HepG2 (cell line): ENCODE measurements around the gene GPR32. TPM values are rescaled to one million over a fixed set of nuclear protein-coding genes. Genes with fewer than 3 reads are reported as not detected.

Source experiments
- ATAC-seq: fragments of 200-7000 bp; cut with Tn5 transposase; 3 replicates; pipeline ENCODE4 v1.9.1; 2020; ENCODE audit warnings: mild to moderate bottlenecking, moderate library complexity
- BruUV-seq: library from RNA; stranded (reverse); fragments of 400-500 nt; replicated peaks from 2 replicates; lab custom pipeline; 2021; lab: Mats Ljungman, UMichigan
- CTCF ChIA-PET: fragments of 300-600 bp; formaldehyde crosslinking; extraction: SDS; loops from one replicate; lab custom pipeline; 2021; ENCODE audit warnings: low total read pairs, inconsistent platforms, low intra/inter-chr PET ratio; lab: Yijun Ruan, JAX
- POLR2A ChIA-PET: fragments of 350-600 bp; sonication (Branson Sonifier 250); formaldehyde crosslinking; loops from one replicate; lab custom pipeline; 2020; ENCODE audit warnings: antibody characterized with exemption, inconsistent platforms; lab: Yijun Ruan, JAX
- DNase-seq: peaks from one replicate; pipeline ENCODE4 v3.0.0-alpha.2; 2015; ENCODE audit warnings: low spot score
- FAIRE-seq: peaks from 3 replicates; lab custom pipeline; 2011; peaks lifted over from hg19 to GRCh38; lab: Jason Lieb, UNC
- H2AFZ ChIP-seq: one replicate; pipeline ENCODE4 v1.6.1; 2011; ENCODE audit warnings: low read length, inconsistent platforms
- H3K27ac ChIP-seq: fragments of 300-600 bp; 3 replicates; pipeline ENCODE4 v1.8.0; 2011; ENCODE audit warnings: mixed run types, mild to moderate bottlenecking, mixed read lengths, low read length, inconsistent platforms; ENCODE audit not compliant: insufficient read depth; ENCODE audit errors: extremely low read length
- H3K27me3 ChIP-seq, 2 experiments: fragments of 200-600 bp in 1 of 2; 2 replicates in 1 of 2; 3 replicates in 1 of 2; pipeline versions ENCODE4 v1.6.0 to v1.8.0; 2011; ENCODE audit warnings: low read length in 2 of 2, mild to moderate bottlenecking in 2 of 2, moderate library complexity in 2 of 2, inconsistent platforms in 1 of 2; ENCODE audit not compliant: insufficient read depth in 2 of 2, control insufficient read depth in 1 of 2
- H3K36me3 ChIP-seq, 2 experiments: fragments of 200-600 bp in 1 of 2; replicated peaks in 1 of 2; 2 replicates in 1 of 2; 3 replicates in 1 of 2; pipeline versions ENCODE4 v1.5.1 to v1.8.0; 2011; ENCODE audit warnings: low read length in 2 of 2, inconsistent platforms in 1 of 2; ENCODE audit not compliant: insufficient read depth in 2 of 2, control insufficient read depth in 1 of 2
- H3K4me1 ChIP-seq: 2 replicates; pipeline ENCODE4 v1.5.1; 2012; ENCODE audit warnings: low read length, inconsistent platforms; ENCODE audit not compliant: insufficient read depth
- H3K4me2 ChIP-seq: 2 replicates; pipeline ENCODE4 v1.6.0; 2011; ENCODE audit warnings: low read depth, low read length, inconsistent platforms
- H3K4me3 ChIP-seq, 3 experiments: fragments of 200-600 bp in 1 of 3; sonication (generic), shearing (Covaris generic) in 1 of 3; replicated peaks in 1 of 3; 2 replicates each; pipeline ENCODE4 v1.5.1; 2011 to 2016; ENCODE audit warnings: low read length in 3 of 3, inconsistent platforms in 2 of 3, low read depth in 2 of 3, mild to moderate bottlenecking in 2 of 3, control low read depth in 1 of 3, mixed read lengths in 1 of 3; ENCODE audit not compliant: insufficient read depth in 1 of 3
- H3K79me2 ChIP-seq: one replicate; pipeline ENCODE4 v1.6.1; 2011; ENCODE audit warnings: low read length, inconsistent platforms; ENCODE audit not compliant: insufficient read depth
- H3K9ac ChIP-seq: 2 replicates; pipeline ENCODE4 v1.6.0; 2011; ENCODE audit warnings: mild to moderate bottlenecking, low read depth, low read length, inconsistent platforms; ENCODE audit not compliant: insufficient read depth
- H3K9me3 ChIP-seq: 2 replicates; pipeline ENCODE4 v1.5.1; 2012; ENCODE audit warnings: mild to moderate bottlenecking, low read length
- H4K20me1 ChIP-seq: 2 replicates; pipeline ENCODE4 v1.6.0; 2011; ENCODE audit warnings: inconsistent platforms, mild to moderate bottlenecking, low read length, moderate library complexity; ENCODE audit not compliant: insufficient read depth
- ATM ChIP-seq: fragments of 450-650 bp; IDR thresholded peaks from 2 replicates; pipeline ENCODE4 v1.7.1; 2017; ENCODE audit warnings: mild to moderate bottlenecking, borderline replicate concordance
- DR1 ChIP-seq: sonication (generic); formaldehyde crosslinking; IDR thresholded peaks from 2 replicates; pipeline ENCODE4 v1.8.0; 2021; ENCODE audit warnings: mild to moderate bottlenecking, missing genetic modification reagents, inconsistent platforms
- IKZF1 ChIP-seq: fragments of 450-650 bp; IDR thresholded peaks from 2 replicates; pipeline ENCODE4 v1.7.1; 2016
- PAWR ChIP-seq: sonication (generic); formaldehyde crosslinking; IDR thresholded peaks from 2 replicates; pipeline ENCODE4 v1.4.0; 2020; ENCODE audit warnings: missing genetic modification reagents, mild to moderate bottlenecking, borderline replicate concordance
- RXRA ChIP-seq: sonication (generic); formaldehyde crosslinking; IDR thresholded peaks from 2 replicates; pipeline ENCODE4 v1.5.1; 2020; ENCODE audit warnings: missing genetic modification reagents
- RXRB ChIP-seq: IDR thresholded peaks from 2 replicates; pipeline ENCODE4 v1.6.1; 2016; ENCODE audit warnings: borderline replicate concordance, missing genetic modification reagents, missing compliant biosample characterization
- SAP130 ChIP-seq: IDR thresholded peaks from 2 replicates; pipeline ENCODE4 v1.6.1; 2016; ENCODE audit warnings: low read depth
- SIN3A ChIP-seq: IDR thresholded peaks from 2 replicates; pipeline ENCODE4 v1.6.1; 2011; ENCODE audit warnings: low read depth, mild to moderate bottlenecking, control low read depth, low read length, borderline replicate concordance
- SP140L ChIP-seq: sonication (generic); formaldehyde crosslinking; IDR thresholded peaks from 2 replicates; pipeline ENCODE4 v1.4.0; 2020; ENCODE audit warnings: missing genetic modification reagents, borderline replicate concordance
- THAP11 ChIP-seq: IDR thresholded peaks from 2 replicates; pipeline ENCODE4 v1.6.1; 2016; ENCODE audit warnings: missing biosample characterization, missing genetic modification reagents
- ZBTB38 ChIP-seq: sonication (generic); formaldehyde crosslinking; IDR thresholded peaks from 2 replicates; pipeline ENCODE4 v1.5.1; 2020; ENCODE audit warnings: mild to moderate bottlenecking, missing genetic modification reagents
- ZNF629 ChIP-seq: sonication (generic); formaldehyde crosslinking; conservative IDR thresholded peaks from 2 replicates; pipeline ENCODE4 v1.5.0; 2020; ENCODE audit warnings: missing genetic modification reagents
- ZNF891 ChIP-seq: sonication (generic); formaldehyde crosslinking; IDR thresholded peaks from 2 replicates; pipeline ENCODE4 v1.5.0; 2020; ENCODE audit warnings: mild to moderate bottlenecking, missing genetic modification reagents
- WGBS: methylation state at CpG from one replicate; pipeline ENCODE4 v1.1.6; 2017; ENCODE audit warnings: low lambda C conversion rate; 5-methylcytosine and 5-hydroxymethylcytosine counted together
- in situ Hi-C: cut with HindIII; loops from 2 replicates; pipeline ENCODE4 v1.10.0; 2017; ENCODE audit warnings: low pct_unique_long_range_greater_than_20kb; ENCODE audit not compliant: extremely low pct_ligation_motif_present
- intact Hi-C: fragments of 100-400 bp; cut with micrococcal nuclease; formaldehyde crosslinking; loops from one replicate; pipeline ENCODE4 v1.10.0; 2022; ENCODE audit not compliant: unreplicated experiment
- polyA plus RNA-seq, 8 experiments: library from polyadenylated mRNA; depleted of rRNA in 3 of 8; stranded (reverse) in 7 of 8; unstranded in 1 of 8; fragments of >200 nt; fragmentation: Illumina TruSeq in 4 of 8; extraction: Trizol in 4 of 8; gene quantifications; 2 replicates each; pipeline versions ENCODE4 v1.2.1 to v1.2.3, GENCODE V29; 2011 to 2016; ENCODE audit warnings: low read depth in 4 of 8, missing spikeins in 1 of 8, mixed read lengths in 1 of 8; ENCODE audit not compliant: insufficient read depth in 1 of 8
- total RNA-seq, 5 experiments: library from RNA; depleted of rRNA; stranded (reverse); fragments of >200 nt; fragmentation: Illumina TruSeq; extraction: Trizol; gene quantifications; 2 replicates each; pipeline ENCODE4 v1.2.3, GENCODE V29; 2016; ENCODE audit warnings: low read depth in 1 of 5
- TF ChIP-seq, protein P1 (sequence below): sonication (generic); formaldehyde crosslinking; IDR thresholded peaks from 2 replicates; pipeline ENCODE4 v1.8.0; 2022; ENCODE audit warnings: missing genetic modification reagents, mild to moderate bottlenecking, borderline replicate concordance
- TF ChIP-seq, protein P2 (sequence below): sonication (generic); formaldehyde crosslinking; IDR thresholded peaks from 2 replicates; pipeline ENCODE4 v1.4.0; 2020; ENCODE audit warnings: missing genetic modification reagents
- TF ChIP-seq, protein P3 (sequence below): sonication (generic); formaldehyde crosslinking; IDR thresholded peaks from 2 replicates; pipeline ENCODE4 v1.4.0; 2020; ENCODE audit warnings: mild to moderate bottlenecking, missing genetic modification reagents
- TF ChIP-seq, protein P4 (sequence below): sonication (generic); formaldehyde crosslinking; IDR thresholded peaks from 2 replicates; pipeline ENCODE4 v1.4.0; 2020; ENCODE audit warnings: missing genetic modification reagents

The GPR32 gene
- total and polyA plus RNA-seq, 2 of the 13 experiments (the other 11 are each of a cell fraction or from before 2014, with no cell fraction given) = not detected

DNA sequence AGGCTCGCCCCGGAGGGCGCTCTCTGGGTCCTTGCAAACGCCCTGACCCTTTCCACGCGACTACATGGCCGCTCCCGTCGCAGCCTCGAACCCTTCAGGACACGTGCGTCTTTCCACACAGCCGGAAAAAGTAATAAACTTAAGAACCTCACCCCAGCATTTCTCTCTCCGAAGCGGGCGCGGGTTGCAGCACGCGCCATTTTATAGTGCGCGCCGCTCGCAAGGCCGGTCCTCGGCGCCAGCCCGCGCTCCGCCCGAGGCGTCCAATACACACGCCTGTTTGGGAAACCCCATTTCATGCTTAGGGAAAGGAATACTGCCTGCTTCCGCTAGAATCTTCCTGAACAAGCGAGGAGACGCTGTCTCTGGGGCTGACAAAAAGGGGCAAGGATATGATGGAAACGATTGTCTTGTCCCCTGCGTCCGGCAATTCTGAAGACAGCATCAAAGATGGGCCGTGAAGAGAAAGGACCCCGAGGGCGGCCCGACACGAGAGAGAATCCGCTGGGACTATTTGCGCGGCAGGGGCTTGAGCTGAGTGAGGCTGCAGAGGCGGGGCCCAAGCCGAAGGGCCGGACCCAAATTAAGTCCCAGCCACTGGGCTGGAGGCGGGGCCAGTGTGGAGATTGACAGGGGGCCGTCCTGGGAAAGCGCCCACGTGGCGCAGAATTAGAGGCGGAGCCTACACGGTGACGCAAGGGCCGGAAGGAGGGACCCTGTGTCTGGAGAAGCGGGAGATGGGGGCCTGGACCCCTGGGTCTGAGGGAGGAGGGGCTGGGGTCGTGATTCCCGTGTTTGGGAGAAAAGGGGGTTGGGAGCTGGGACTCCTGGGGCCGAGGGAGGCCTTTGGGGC, 34.4 kb downstream of the GPR32 start:
- BruUV-seq = no TSS peak
- Histone ChIP-seq H3K4me3 (peak overlapping the region; percentile 92 to 94 (median 93)), H3K9me3 (no peaks in the 10 kb centered on the region), H3K9ac (peak overlapping the region; percentile 99), H3K27me3 (no peaks in the 10 kb centered on the region; a peak in 1 of 5 replicates), H4K20me1 (peaks cover 28% of the 10 kb centered on the region), H3K4me1 (peaks cover 31% of the 10 kb centered on the region), H3K27ac (peak overlapping the region; percentile 99), H2AFZ (peak overlapping the region; percentile 91), H3K4me2 (peak overlapping the region; percentile 92), H3K36me3 (peaks cover 8 to 24% of the 10 kb centered on the region in 2 experiments), H3K79me2 (peaks cover 37% of the 10 kb centered on the region)
- FAIRE-seq = peak; percentile 70
- intact Hi-C loops = no loop called here
- ChIA-PET POLR2A (interaction anchor here (0.6 to 2.6 kb wide), 14 partner anchors 9 to 476 kb away, joined by 3 to 27 read pairs (median 4); partner anchors contain the start of genes KCNC3 and POLD1), CTCF (no interaction called here)
- WGBS = 0% methylated on average over 30 of the region's 62 CpGs
- peak; percentile 96 for DNase-seq
- ATAC-seq = peak; percentile 95
- in situ Hi-C loops = no loop called here
- TF ChIP-seq ATM (no peak), PAWR (CRISPR knock-in tag) (no peak), ZNF629 (no peak), SP140L (CRISPR knock-in tag) (no peak), SIN3A (peak; percentile 71; the same call in 1 of the 2 replicates), ZBTB38 (CRISPR knock-in tag) (no peak; the same call in 1 of the 2 replicates), SAP130 (CRISPR knock-in tag) (peak; percentile 92), DR1 (CRISPR knock-in tag) (peak; percentile 89), THAP11 (CRISPR knock-in tag) (peak; percentile 88), ZNF891 (CRISPR knock-in tag) (peak; percentile 43; the same call in 1 of the 2 replicates), RXRA (no peak; the same call in 1 of the 2 replicates), IKZF1 (no peak), RXRB (CRISPR knock-in tag) (peak; percentile 17; the same call in 1 of the 2 replicates)
- TF ChIP-seq, protein P1, sequence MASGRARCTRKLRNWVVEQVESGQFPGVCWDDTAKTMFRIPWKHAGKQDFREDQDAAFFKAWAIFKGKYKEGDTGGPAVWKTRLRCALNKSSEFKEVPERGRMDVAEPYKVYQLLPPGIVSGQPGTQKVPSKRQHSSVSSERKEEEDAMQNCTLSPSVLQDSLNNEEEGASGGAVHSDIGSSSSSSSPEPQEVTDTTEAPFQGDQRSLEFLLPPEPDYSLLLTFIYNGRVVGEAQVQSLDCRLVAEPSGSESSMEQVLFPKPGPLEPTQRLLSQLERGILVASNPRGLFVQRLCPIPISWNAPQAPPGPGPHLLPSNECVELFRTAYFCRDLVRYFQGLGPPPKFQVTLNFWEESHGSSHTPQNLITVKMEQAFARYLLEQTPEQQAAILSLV (CRISPR knock-in tag) = peak; percentile 89; the same call in 1 of the 2 replicates
- TF ChIP-seq, protein P2, sequence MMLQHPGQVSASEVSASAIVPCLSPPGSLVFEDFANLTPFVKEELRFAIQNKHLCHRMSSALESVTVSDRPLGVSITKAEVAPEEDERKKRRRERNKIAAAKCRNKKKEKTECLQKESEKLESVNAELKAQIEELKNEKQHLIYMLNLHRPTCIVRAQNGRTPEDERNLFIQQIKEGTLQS = peak; percentile 79
- TF ChIP-seq, protein P3, sequence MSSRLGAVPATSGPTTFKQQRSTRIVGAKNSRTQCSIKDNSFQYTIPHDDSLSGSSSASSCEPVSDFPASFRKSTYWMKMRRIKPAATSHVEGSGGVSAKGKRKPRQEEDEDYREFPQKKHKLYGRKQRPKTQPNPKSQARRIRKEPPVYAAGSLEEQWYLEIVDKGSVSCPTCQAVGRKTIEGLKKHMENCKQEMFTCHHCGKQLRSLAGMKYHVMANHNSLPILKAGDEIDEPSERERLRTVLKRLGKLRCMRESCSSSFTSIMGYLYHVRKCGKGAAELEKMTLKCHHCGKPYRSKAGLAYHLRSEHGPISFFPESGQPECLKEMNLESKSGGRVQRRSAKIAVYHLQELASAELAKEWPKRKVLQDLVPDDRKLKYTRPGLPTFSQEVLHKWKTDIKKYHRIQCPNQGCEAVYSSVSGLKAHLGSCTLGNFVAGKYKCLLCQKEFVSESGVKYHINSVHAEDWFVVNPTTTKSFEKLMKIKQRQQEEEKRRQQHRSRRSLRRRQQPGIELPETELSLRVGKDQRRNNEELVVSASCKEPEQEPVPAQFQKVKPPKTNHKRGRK (CRISPR knock-in tag) = no peak
- TF ChIP-seq, protein P4, sequence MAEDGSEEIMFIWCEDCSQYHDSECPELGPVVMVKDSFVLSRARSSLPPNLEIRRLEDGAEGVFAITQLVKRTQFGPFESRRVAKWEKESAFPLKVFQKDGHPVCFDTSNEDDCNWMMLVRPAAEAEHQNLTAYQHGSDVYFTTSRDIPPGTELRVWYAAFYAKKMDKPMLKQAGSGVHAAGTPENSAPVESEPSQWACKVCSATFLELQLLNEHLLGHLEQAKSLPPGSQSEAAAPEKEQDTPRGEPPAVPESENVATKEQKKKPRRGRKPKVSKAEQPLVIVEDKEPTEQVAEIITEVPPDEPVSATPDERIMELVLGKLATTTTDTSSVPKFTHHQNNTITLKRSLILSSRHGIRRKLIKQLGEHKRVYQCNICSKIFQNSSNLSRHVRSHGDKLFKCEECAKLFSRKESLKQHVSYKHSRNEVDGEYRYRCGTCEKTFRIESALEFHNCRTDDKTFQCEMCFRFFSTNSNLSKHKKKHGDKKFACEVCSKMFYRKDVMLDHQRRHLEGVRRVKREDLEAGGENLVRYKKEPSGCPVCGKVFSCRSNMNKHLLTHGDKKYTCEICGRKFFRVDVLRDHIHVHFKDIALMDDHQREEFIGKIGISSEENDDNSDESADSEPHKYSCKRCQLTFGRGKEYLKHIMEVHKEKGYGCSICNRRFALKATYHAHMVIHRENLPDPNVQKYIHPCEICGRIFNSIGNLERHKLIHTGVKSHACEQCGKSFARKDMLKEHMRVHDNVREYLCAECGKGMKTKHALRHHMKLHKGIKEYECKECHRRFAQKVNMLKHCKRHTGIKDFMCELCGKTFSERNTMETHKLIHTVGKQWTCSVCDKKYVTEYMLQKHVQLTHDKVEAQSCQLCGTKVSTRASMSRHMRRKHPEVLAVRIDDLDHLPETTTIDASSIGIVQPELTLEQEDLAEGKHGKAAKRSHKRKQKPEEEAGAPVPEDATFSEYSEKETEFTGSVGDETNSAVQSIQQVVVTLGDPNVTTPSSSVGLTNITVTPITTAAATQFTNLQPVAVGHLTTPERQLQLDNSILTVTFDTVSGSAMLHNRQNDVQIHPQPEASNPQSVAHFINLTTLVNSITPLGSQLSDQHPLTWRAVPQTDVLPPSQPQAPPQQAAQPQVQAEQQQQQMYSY (CRISPR knock-in tag) = no peak
